ENCODE measurements around the gene ZFP42.

Gene ZFP42

DNA sequence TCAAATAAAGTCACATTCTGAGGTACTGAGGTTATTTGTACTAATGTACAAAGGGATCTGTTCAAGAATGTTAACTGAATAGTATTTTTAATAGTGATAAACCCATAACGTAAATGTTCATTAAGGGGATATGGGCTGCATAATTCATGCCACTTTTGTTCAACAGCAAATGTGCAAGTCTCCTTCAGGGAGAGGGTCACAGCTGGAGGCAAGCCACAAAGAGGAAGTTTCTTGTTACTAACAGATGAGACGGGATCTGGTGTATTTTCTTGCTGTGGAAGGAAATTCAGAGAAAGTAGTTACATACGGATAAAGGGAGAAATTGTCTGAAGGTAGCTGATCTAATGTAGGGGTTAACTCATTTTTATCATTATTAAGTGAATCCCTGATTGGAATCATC is 10.0 kb downstream of the ZFP42 start:
- Histone ChIP-seq H3K9me3 (ENCODE audit: insufficient read depth, low read length) (no peaks in the 10 kb centered on the region), H3K4me3 (ENCODE audit: insufficient read length, low read depth) (no peak overlapping the region), H3K9ac (ENCODE audit: insufficient read length, low read depth) (no peak overlapping the region), H3K4me1 (ENCODE audit: insufficient read depth, insufficient read length) (peaks cover 2% of the 10 kb centered on the region), H3K36me3 (ENCODE audit: insufficient read depth, insufficient read length, low read length) (peaks cover 19% of the 10 kb centered on the region), H3K27me3 (ENCODE audit: insufficient read depth, insufficient read length) (no peaks in the 10 kb centered on the region)
- DNase-seq (ENCODE audit: low read depth, low spot score): no peak
- no peak for TF ChIP-seq YY1 (IDR thresholded peaks at IDR 0.05; ENCODE audit: insufficient read depth, insufficient read length)

- TF ChIP-seq YY1 (IDR thresholded peaks at IDR 0.05; ENCODE audit: insufficient read depth, insufficient read length): no peak
- TF ChIP-seq SUZ12 (IDR thresholded peaks at IDR 0.05; ENCODE audit: extremely low read depth, insufficient read depth, insufficient read length): no peak
- TF ChIP-seq ZNF274 (IDR thresholded peaks at IDR 0.05; ENCODE audit: low read depth, low read length): no peak
- Histone ChIP-seq H3K4me3 (ENCODE audit: insufficient read length, low read depth) (no peak overlapping the region), H3K36me3 (ENCODE audit: insufficient read depth, insufficient read length, low read length) (peaks cover 17% of the 10 kb centered on the region), H3K4me1 (ENCODE audit: insufficient read depth, insufficient read length) (peaks cover 2% of the 10 kb centered on the region), H3K27me3 (ENCODE audit: insufficient read depth, insufficient read length) (no peaks in the 10 kb centered on the region), H3K9me3 (ENCODE audit: insufficient read depth, low read length) (no peaks in the 10 kb centered on the region), H3K9ac (ENCODE audit: insufficient read length, low read depth) (no peak overlapping the region)
- no peak for DNase-seq (ENCODE audit: low read depth, low spot score)
These were observed 10.8 kb downstream of the ZFP42 start for GRCh38 chr4:188006285-188006848.

- H3K4me1 ChIP-seq (ENCODE audit: insufficient read depth, insufficient read length): no peaks in the 10 kb centered on the region
- no peak overlapping the region for H3K4me3 ChIP-seq (ENCODE audit: insufficient read length, low read depth)
- TF ChIP-seq SUZ12 (IDR thresholded peaks at IDR 0.05; ENCODE audit: extremely low read depth, insufficient read depth, insufficient read length) (no peak), ZNF274 (IDR thresholded peaks at IDR 0.05; ENCODE audit: low read depth, low read length) (no peak), YY1 (IDR thresholded peaks at IDR 0.05; ENCODE audit: insufficient read depth, insufficient read length) (no peak)
- H3K27me3 ChIP-seq (ENCODE audit: insufficient read depth, insufficient read length): no peaks in the 10 kb centered on the region
- no peak for DNase-seq (ENCODE audit: low read depth, low spot score)
- peaks cover 1% of the 10 kb centered on the region for H3K36me3 ChIP-seq (ENCODE audit: insufficient read depth, insufficient read length, low read length)
- no peaks in the 10 kb centered on the region for H3K9me3 ChIP-seq (ENCODE audit: insufficient read depth, low read length)
- H3K9ac ChIP-seq (ENCODE audit: insufficient read length, low read depth): no peak overlapping the region
These were observed 12.8 kb downstream of the ZFP42 start for GRCh38 chr4:188008377-188008776.

DNA sequence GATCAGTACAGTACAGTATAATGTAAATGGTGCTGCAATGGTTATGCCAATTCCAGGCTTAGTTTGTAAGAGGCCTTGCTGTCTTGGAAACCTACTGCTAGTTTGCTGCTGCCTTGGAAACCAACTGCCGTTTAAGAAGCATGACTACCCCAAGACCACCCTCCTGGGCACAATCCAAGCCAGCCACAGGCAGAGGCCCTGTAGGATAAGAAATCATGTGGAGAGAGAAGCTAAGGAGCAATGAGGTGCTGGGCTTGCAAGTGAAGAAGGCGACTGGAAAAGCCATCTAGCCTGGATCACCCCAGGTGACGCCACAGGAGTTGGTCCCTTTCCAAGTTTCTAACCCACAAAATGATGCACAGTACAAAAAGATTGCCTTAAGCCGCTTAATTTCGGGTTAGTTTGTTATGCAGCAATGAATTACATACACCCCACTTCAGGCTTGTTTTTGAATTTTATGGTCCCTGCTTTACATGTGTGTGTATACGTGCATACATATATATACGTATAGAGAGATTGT is 16.9 kb downstream of the ZFP42 start:
- DNase-seq (ENCODE audit: low read depth, low spot score): no peak
- TF ChIP-seq ZNF274 (IDR thresholded peaks at IDR 0.05; ENCODE audit: low read depth, low read length) (no peak), YY1 (IDR thresholded peaks at IDR 0.05; ENCODE audit: insufficient read depth, insufficient read length) (no peak), SUZ12 (IDR thresholded peaks at IDR 0.05; ENCODE audit: extremely low read depth, insufficient read depth, insufficient read length) (no peak)
- H3K27me3 ChIP-seq (ENCODE audit: insufficient read depth, insufficient read length): no peaks in the 10 kb centered on the region
- no peaks in the 10 kb centered on the region for H3K9me3 ChIP-seq (ENCODE audit: insufficient read depth, low read length)
- no peaks in the 10 kb centered on the region for H3K36me3 ChIP-seq (ENCODE audit: insufficient read depth, insufficient read length, low read length)
- no peaks in the 10 kb centered on the region for H3K4me1 ChIP-seq (ENCODE audit: insufficient read depth, insufficient read length)
- no peak overlapping the region for H3K4me3 ChIP-seq (ENCODE audit: insufficient read length, low read depth)
- no peak overlapping the region for H3K9ac ChIP-seq (ENCODE audit: insufficient read length, low read depth)

- H3K4me1 ChIP-seq (ENCODE audit: insufficient read depth, insufficient read length): no peaks in the 10 kb centered on the region
- no peak overlapping the region for H3K9ac ChIP-seq (ENCODE audit: insufficient read length, low read depth)
- H3K4me3 ChIP-seq (ENCODE audit: insufficient read length, low read depth): no peak overlapping the region
- no peaks in the 10 kb centered on the region for H3K27me3 ChIP-seq (ENCODE audit: insufficient read depth, insufficient read length)
- DNase-seq (ENCODE audit: low read depth, low spot score): no peak
- no peaks in the 10 kb centered on the region for H3K36me3 ChIP-seq (ENCODE audit: insufficient read depth, insufficient read length, low read length)
- H3K9me3 ChIP-seq (ENCODE audit: insufficient read depth, low read length): no peaks in the 10 kb centered on the region
- TF ChIP-seq SUZ12 (IDR thresholded peaks at IDR 0.05; ENCODE audit: extremely low read depth, insufficient read depth, insufficient read length) (no peak), ZNF274 (IDR thresholded peaks at IDR 0.05; ENCODE audit: low read depth, low read length) (no peak), YY1 (IDR thresholded peaks at IDR 0.05; ENCODE audit: insufficient read depth, insufficient read length) (no peak)
These were observed 19.7 kb downstream of the ZFP42 start for GRCh38 chr4:188015025-188015940.

DNA sequence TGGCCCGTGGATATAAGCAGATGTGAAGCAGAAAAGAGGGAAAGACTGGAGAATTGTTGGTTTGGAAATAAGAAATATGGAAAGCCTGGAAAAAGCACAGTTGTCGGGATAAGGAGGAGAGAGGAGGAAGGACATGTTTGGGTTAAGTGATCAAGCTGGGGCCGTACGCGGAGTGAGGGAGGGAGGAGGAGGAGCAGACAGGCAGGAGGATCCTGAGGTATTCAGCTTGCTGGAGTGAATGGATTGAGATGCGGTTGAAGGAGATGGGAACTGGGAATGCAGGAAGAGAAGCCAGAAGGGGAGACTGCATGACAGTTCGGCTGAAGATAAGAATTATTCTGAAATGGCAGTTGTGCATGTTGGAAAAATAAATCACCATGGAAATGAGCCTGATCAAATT is 21.2 kb downstream of the ZFP42 start:
- Histone ChIP-seq H3K4me3 (ENCODE audit: insufficient read length, low read depth) (no peak overlapping the region), H3K27me3 (ENCODE audit: insufficient read depth, insufficient read length) (no peaks in the 10 kb centered on the region), H3K9me3 (ENCODE audit: insufficient read depth, low read length) (no peaks in the 10 kb centered on the region), H3K9ac (ENCODE audit: insufficient read length, low read depth) (peak overlapping the region; percentile 44), H3K36me3 (ENCODE audit: insufficient read depth, insufficient read length, low read length) (no peaks in the 10 kb centered on the region), H3K4me1 (ENCODE audit: insufficient read depth, insufficient read length) (no peaks in the 10 kb centered on the region)
- TF ChIP-seq SUZ12 (IDR thresholded peaks at IDR 0.05; ENCODE audit: extremely low read depth, insufficient read depth, insufficient read length) (no peak), YY1 (IDR thresholded peaks at IDR 0.05; ENCODE audit: insufficient read depth, insufficient read length) (no peak), ZNF274 (IDR thresholded peaks at IDR 0.05; ENCODE audit: low read depth, low read length) (no peak)
- no peak for DNase-seq (ENCODE audit: low read depth, low spot score)

DNA sequence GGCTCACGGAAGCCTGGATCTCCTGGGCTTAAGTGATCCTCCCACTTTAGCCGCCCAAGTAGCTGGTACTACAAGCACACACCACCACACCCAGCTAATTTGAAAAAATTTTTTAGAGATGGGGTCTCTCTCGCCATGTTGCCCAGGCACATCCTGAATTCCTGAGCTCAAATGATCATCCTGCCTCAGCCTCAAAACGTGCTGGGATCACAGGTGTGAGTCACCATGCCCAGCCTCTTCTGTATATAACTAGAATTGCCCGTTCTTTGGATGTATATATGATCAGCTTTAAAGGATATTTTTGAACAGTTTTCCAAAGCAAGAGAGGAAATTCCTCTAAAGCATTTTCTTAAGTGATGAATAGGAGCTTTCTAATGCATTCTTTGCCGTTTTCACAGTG is 22.7 kb downstream of the ZFP42 start:
- no peak overlapping the region for H3K9ac ChIP-seq (ENCODE audit: insufficient read length, low read depth)
- H3K4me3 ChIP-seq (ENCODE audit: insufficient read length, low read depth): no peak overlapping the region
- H3K36me3 ChIP-seq (ENCODE audit: insufficient read depth, insufficient read length, low read length): no peaks in the 10 kb centered on the region
- TF ChIP-seq YY1 (IDR thresholded peaks at IDR 0.05; ENCODE audit: insufficient read depth, insufficient read length): no peak
- no peak for TF ChIP-seq SUZ12 (IDR thresholded peaks at IDR 0.05; ENCODE audit: extremely low read depth, insufficient read depth, insufficient read length)
- no peak for TF ChIP-seq ZNF274 (IDR thresholded peaks at IDR 0.05; ENCODE audit: low read depth, low read length)
- H3K27me3 ChIP-seq (ENCODE audit: insufficient read depth, insufficient read length): no peaks in the 10 kb centered on the region
- H3K9me3 ChIP-seq (ENCODE audit: insufficient read depth, low read length): no peaks in the 10 kb centered on the region
- DNase-seq (ENCODE audit: low read depth, low spot score): no peak
- H3K4me1 ChIP-seq (ENCODE audit: insufficient read depth, insufficient read length): no peaks in the 10 kb centered on the region
